Endothelial cell of umbilical vein (primary cell): Measurements from ENCODE around the gene UBAC1.

ENCODE experiments used
- EZH2 ChIP-seq: IDR thresholded peaks from 2 replicates; pipeline ENCODE4 v1.6.1; 2012; ENCODE audit warnings: borderline replicate concordance, low read depth, mild to moderate bottlenecking, moderate library complexity, low read length, inconsistent platforms; ENCODE audit not compliant: severe bottlenecking
- FOS ChIP-seq: IDR thresholded peaks from 2 replicates; pipeline ENCODE4 v1.6.1; 2011; ENCODE audit warnings: mild to moderate bottlenecking, low read length, moderate library complexity, borderline replicate concordance; ENCODE audit not compliant: insufficient read depth
- GATA2 ChIP-seq: IDR thresholded peaks from 2 replicates; pipeline ENCODE4 v1.7.0; 2011; ENCODE audit warnings: low read depth, mild to moderate bottlenecking, moderate library complexity, mixed read lengths, low read length; ENCODE audit not compliant: insufficient read length, insufficient read depth
- JUN ChIP-seq: IDR thresholded peaks from 2 replicates; pipeline ENCODE4 v1.6.1; 2011; ENCODE audit warnings: borderline replicate concordance, low read depth; ENCODE audit not compliant: insufficient read length, insufficient read depth
- MYC ChIP-seq: IDR thresholded peaks from one replicate; pipeline ENCODE4 v1.6.1; 2011; ENCODE audit warnings: mild to moderate bottlenecking, low read depth, low read length
- POLR2A ChIP-seq: IDR thresholded peaks from 2 replicates; pipeline ENCODE4 v1.6.1; 2012; ENCODE audit warnings: low read depth, mild to moderate bottlenecking, control low read depth, low read length
- POLR2AphosphoS5 ChIP-seq: IDR thresholded peaks from 2 replicates; pipeline ENCODE4 v1.6.1; 2012; ENCODE audit warnings: low read depth, mild to moderate bottlenecking, control low read depth, low read length, moderate library complexity; ENCODE audit not compliant: insufficient read depth
- TF ChIP-seq, protein P1 (sequence below), 2 donors: IDR thresholded peaks; 1 replicate in 1 of 2; 2 replicates in 1 of 2; pipeline ENCODE4 v1.5.1; 2011; ENCODE audit warnings: low read length in 2 of 2, mild to moderate bottlenecking in 2 of 2, moderate library complexity in 2 of 2, control low read depth in 1 of 2, inconsistent platforms in 1 of 2, low read depth in 1 of 2; ENCODE audit not compliant: insufficient read depth in 1 of 2; ENCODE audit errors: extremely low read depth in 1 of 2
- TF ChIP-seq, protein P2 (sequence below): IDR thresholded peaks from 2 replicates; pipeline ENCODE4 v1.6.1; 2011; ENCODE audit not compliant: insufficient read depth, insufficient read length

DNA sequence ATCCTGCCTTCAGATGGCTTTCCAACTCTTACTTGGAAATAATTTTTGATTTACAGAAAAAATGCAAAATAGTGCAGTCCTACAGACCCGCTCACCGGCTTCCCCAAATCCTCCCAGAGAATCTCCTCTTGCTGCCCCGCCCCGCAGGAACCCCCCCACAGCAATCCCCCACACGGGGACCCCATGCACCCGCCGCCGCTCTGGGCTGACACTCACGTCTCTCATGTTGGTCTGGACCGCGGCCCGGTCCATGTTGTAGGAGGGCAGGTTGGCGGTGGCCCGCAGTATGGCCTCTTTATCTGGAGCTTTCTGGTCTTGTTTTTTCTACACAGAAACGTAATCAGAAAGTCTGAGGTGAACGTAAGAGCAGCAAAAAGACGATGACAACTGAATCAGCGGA lies 13.6 kb downstream of the UBAC1 start:
- TF ChIP-seq, protein P1, sequence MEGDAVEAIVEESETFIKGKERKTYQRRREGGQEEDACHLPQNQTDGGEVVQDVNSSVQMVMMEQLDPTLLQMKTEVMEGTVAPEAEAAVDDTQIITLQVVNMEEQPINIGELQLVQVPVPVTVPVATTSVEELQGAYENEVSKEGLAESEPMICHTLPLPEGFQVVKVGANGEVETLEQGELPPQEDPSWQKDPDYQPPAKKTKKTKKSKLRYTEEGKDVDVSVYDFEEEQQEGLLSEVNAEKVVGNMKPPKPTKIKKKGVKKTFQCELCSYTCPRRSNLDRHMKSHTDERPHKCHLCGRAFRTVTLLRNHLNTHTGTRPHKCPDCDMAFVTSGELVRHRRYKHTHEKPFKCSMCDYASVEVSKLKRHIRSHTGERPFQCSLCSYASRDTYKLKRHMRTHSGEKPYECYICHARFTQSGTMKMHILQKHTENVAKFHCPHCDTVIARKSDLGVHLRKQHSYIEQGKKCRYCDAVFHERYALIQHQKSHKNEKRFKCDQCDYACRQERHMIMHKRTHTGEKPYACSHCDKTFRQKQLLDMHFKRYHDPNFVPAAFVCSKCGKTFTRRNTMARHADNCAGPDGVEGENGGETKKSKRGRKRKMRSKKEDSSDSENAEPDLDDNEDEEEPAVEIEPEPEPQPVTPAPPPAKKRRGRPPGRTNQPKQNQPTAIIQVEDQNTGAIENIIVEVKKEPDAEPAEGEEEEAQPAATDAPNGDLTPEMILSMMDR (IDR thresholded peaks at IDR 0.05; ENCODE audit: extremely low read depth in 1 of 2, insufficient read depth in 1 of 2, low read depth in 1 of 2, low read length in 2 of 2) = no peak
- TF ChIP-seq POLR2A = no peak
- no peak for TF ChIP-seq POLR2AphosphoS5
- no peak for TF ChIP-seq EZH2
- TF ChIP-seq JUN = no peak
- no peak for TF ChIP-seq GATA2
- TF ChIP-seq, protein P2, sequence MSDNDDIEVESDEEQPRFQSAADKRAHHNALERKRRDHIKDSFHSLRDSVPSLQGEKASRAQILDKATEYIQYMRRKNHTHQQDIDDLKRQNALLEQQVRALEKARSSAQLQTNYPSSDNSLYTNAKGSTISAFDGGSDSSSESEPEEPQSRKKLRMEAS = no peak
- no peak for TF ChIP-seq MYC
- no peak for TF ChIP-seq FOS
